ENCODE measurements around the gene DIRAS3. TPM values are rescaled to one million over a fixed set of nuclear protein-coding genes. Genes with fewer than 3 reads are reported as not detected.

Gene DIRAS3
- 100 to 1,000 TPM in 2 of 7 donors, 10 to 100 TPM in 5; 44.4 to 109 (median 74.8) TPM for total RNA-seq
- polyA plus RNA-seq = 10 to 100 TPM; 58.3 to 66.5 TPM
- long read RNA-seq, donor 1, transcript DIRAS3-202 (2 exons, 1,481 nt) = major isoform, 1,007 of 1,046 reads
- long read RNA-seq, donor 1, partial matches to known transcripts = 38 of 1,046 reads
- long read RNA-seq, donor 1, other reads (novel, unspliced or antisense) = 1 of 1,046 reads
- long read RNA-seq, donor 2, transcript DIRAS3-202 (2 exons, 1,481 nt) = major isoform, 16 of 16 reads
- long read RNA-seq, donor 2, partial matches to known transcripts = 0 of 16 reads
- long read RNA-seq, donor 2, other reads (novel, unspliced or antisense) = 0 of 16 reads
- long read RNA-seq, donor 3, transcript DIRAS3-202 (2 exons, 1,481 nt) = major isoform, 187 of 192 reads
- long read RNA-seq, donor 3, partial matches to known transcripts = 5 of 192 reads
- long read RNA-seq, donor 3, other reads (novel, unspliced or antisense) = 0 of 192 reads

GRCh38 chr1:68049941-68050878, at the start of gene DIRAS3:
TSS of gene DIRAS3 (minus strand) at chr1:68050627. CDS start at chr1:68047297, 3,330 bp downstream.
- intact Hi-C loops (cut with DNase I) = loop anchor here in 2 of 4 donors (5.0 to 10.0 kb wide), 2 partner anchors 55 to 198 kb away; no protein-coding TSS in a partner anchor
- no peak for TF ChIP-seq POLR2A (IDR thresholded peaks at IDR 0.05)
- TF ChIP-seq EP300 (IDR thresholded peaks at IDR 0.05) = no peak
- no peak for TF ChIP-seq CTCF (IDR thresholded peaks at IDR 0.05)
- DNase-seq = peak; percentile 73 to 80 (median 75)
- H3K27me3 ChIP-seq = no peaks in the 10 kb centered on the region
- H3K4me3 ChIP-seq = peak within 1 kb of the TSS; percentile 45
- no peaks in the 10 kb centered on the region for H3K4me1 ChIP-seq (ENCODE audit: insufficient read depth)
- WGBS, 3 donors = 51 to 61% (median 59%) methylated on average over 45 of the region's 45 CpGs
- peak within 1 kb of the TSS; percentile 17 to 67 for H3K27ac ChIP-seq
- H3K36me3 ChIP-seq = no peaks in the 10 kb centered on the region
- H3K9me3 ChIP-seq = no peaks in the 10 kb centered on the region

- Histone ChIP-seq H3K4me1 (ENCODE audit: insufficient read depth) (no peaks in the 10 kb centered on the region), H3K27me3 (no peaks in the 10 kb centered on the region), H3K27ac (no peak overlapping the region), H3K36me3 (no peaks in the 10 kb centered on the region), H3K4me3 (no peak overlapping the region), H3K9me3 (no peaks in the 10 kb centered on the region)
- TF ChIP-seq CTCF (IDR thresholded peaks at IDR 0.05) = no peak
- intact Hi-C loops (cut with DNase I) = no loop called here
- DNase-seq = no peak
Measured at GRCh38 chr1:68093737-68094136, 43.3 kb upstream of the DIRAS3 start.

GRCh38 chr1:68087184-68087583, 36.8 kb upstream of the DIRAS3 start:
- DNase-seq = no peak
- TF ChIP-seq POLR2A (IDR thresholded peaks at IDR 0.05) = no peak
- WGBS, 3 donors = 83 to 87% (median 85%) methylated on average over 4 of the region's 4 CpGs
- Histone ChIP-seq H3K36me3 (no peaks in the 10 kb centered on the region), H3K4me1 (ENCODE audit: insufficient read depth) (no peaks in the 10 kb centered on the region), H3K4me3 (no peak overlapping the region), H3K27me3 (no peaks in the 10 kb centered on the region), H3K27ac (no peak overlapping the region), H3K9me3 (no peaks in the 10 kb centered on the region)
- intact Hi-C loops (cut with DNase I) = no loop called here

- H3K4me1 ChIP-seq (ENCODE audit: insufficient read depth) = no peaks in the 10 kb centered on the region
- WGBS, 3 donors = 96 to 97% (median 96%) methylated on average over 1 of the region's 1 CpG
- TF ChIP-seq EP300 (IDR thresholded peaks at IDR 0.05) (no peak), POLR2A (IDR thresholded peaks at IDR 0.05) (no peak), CTCF (IDR thresholded peaks at IDR 0.05) (no peak)
- intact Hi-C loops (cut with DNase I) = no loop called here
- DNase-seq = no peak
- no peaks in the 10 kb centered on the region for H3K9me3 ChIP-seq
- H3K27me3 ChIP-seq = no peaks in the 10 kb centered on the region
- no peak overlapping the region for H3K4me3 ChIP-seq
- no peak overlapping the region for H3K27ac ChIP-seq
- no peaks in the 10 kb centered on the region for H3K36me3 ChIP-seq
Measured at GRCh38 chr1:68085752-68086151, 35.3 kb upstream of the DIRAS3 start.
